GM11168 (cell line): Measurements from ENCODE around the gene TENM3.

Experiments
- in situ Hi-C: fragments of 300-500 bp; cut with MboI; formaldehyde crosslinking; loops from one replicate; pipeline ENCODE4 v1.12.0; 2022; ENCODE audit warnings: low sequenced_read_pairs; ENCODE audit not compliant: unreplicated experiment

Gene TENM3

DNA sequence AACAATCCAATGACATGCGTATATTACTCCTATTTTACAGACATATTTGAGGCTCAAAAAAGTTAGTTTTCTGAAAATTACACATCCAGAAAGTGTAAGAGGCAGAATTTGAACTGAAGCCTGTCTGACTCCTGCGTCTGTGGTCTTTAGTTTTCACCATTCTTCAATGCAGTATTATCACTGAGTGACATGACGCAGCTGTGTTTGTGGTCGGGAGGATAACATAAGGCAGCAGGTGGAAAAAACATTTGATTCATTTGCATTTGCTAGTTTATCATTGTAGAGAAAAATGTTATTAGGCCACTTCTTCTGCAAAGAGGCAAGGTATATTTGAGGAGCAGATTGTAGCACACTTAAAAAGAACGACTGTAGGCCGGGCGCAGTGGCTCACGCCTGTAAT is 186.7 kb downstream of the TENM3 start:
- in situ Hi-C loops = no loop called here

- in situ Hi-C loops = no loop called here
These were observed 189.6 kb downstream of the TENM3 start for GRCh38 chr4:182432819-182433218.

- in situ Hi-C loops = no loop called here
These were observed 191.5 kb downstream of the TENM3 start for GRCh38 chr4:182434720-182435119.

DNA sequence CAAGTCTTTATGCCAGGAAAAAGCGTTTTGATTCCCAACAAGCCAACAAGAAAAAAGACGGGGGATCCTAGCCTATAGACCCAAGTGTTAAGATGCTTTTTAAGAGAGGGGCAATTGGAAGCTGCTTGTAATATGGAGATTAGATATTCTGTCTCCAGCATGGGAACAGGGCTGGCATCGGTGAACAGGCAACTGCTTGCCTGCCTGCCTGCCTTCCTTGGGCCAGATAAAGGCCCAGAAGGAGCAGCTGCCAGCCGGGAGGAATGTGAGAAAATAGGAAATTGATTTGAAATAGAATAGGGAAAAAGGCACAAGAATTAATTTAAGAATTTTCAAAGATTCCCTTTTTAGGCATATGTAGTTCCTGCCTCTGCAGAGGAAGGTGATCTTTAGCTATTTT is 192.2 kb downstream of the TENM3 start:
- in situ Hi-C loops = no loop called here

GRCh38 chr4:182443070-182443469 is 199.9 kb downstream of the TENM3 start:
- in situ Hi-C loops = no loop called here

DNA sequence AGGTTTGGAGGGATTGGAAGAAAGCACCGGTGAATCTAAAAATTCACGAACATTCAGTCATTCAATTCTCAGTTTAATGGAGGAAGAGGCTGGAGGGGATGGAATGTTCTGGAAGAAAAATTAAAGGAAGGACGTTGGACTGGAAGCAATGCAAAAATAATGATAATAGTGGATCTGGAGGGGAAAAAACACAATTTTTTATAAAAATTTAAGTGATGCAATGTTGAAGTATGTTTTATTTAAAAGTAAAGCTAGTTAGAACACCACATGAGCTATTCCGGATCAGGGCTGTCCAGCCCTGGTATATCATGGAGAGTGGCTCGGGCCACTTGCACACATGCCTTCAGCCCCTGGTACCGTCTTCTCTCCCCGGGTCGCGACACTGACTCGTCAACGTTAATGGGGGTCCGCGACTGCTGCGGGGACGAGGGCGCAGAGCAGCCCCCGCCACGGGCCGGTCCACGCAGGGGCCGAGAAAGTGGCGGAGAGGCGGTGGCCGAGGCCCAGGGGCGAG is 204.6 kb downstream of the TENM3 start:
- in situ Hi-C loops = no loop called here

- in situ Hi-C loops = no loop called here
These were observed 205.3 kb downstream of the TENM3 start for GRCh38 chr4:182448281-182449151.

GRCh38 chr4:182449186-182449929 is 206.2 kb downstream of the TENM3 start:
- in situ Hi-C loops = no loop called here

GRCh38 chr4:182449930-182450439 is 206.8 kb downstream of the TENM3 start:
- in situ Hi-C loops = no loop called here

GRCh38 chr4:182451441-182451840 is 208.2 kb downstream of the TENM3 start:
- in situ Hi-C loops = no loop called here

GRCh38 chr4:182453830-182454229 is 210.6 kb downstream of the TENM3 start:
- in situ Hi-C loops = no loop called here

- in situ Hi-C loops = no loop called here
These were observed 211.3 kb downstream of the TENM3 start for GRCh38 chr4:182454440-182455013.

DNA sequence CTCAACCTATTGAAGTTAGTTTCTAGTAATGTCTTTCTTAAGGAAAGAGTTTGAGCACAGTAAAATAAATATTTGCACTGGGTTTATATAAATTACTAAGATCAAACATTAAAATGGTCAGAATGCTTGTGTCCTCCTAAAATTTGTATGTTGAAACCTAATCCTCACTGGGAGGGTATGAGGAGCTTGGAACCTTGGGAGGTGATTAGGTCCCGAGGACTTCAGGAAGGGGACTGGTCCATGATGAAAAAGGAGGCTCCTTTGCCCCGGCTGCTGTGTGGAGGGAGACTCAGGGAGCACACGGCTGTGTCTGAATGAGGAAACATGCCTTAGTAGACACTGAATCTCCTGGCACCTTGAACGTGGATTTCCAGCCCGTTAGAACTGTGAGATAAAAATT is 221.9 kb downstream of the TENM3 start:
- in situ Hi-C loops = no loop called here

DNA sequence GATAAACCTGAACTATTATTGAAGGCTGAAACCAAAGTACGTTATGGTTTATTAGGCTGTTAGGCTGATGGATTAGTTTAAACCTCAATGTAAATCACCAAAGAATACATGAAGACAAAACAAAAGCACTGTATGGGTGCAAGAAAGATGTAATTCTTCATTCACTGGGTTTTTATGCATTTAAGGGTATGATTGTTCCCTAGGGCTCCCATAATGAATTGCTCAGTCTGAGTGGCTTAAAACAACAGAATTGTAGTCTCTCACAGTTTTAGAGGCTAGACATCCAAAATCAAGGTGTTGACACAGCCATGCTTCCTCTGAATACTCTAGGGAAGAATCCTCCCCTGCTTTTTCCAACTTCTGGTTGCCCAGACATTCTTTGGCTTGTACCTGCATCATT is 222.8 kb downstream of the TENM3 start:
- in situ Hi-C loops = no loop called here

- in situ Hi-C loops = loop anchor here (10.0 kb wide), 1 partner anchor 335 kb away; no protein-coding TSS in a partner anchor
These were observed 227.0 kb downstream of the TENM3 start for GRCh38 chr4:182470215-182470614.

DNA sequence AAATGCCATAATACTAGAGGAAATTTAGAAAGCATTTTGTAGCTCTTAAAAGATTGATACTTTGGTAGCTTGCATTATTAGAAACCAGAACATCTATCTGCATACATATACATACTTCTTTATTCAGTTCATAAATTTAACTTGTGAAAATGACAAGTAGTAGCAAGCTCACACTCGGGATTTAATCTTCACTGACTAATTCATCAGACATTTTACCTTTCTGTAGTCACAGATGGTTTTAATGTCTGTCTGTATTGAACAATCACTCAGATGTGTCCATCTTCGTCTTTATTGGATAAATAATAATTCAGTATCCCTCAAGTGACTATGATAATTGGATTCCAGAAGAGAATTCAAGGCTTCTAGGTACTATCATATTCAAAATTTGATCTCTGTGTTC is 232.3 kb downstream of the TENM3 start:
- in situ Hi-C loops = loop anchor here (10.0 to 25.0 kb wide), 3 partner anchors 329 to 787 kb away; no protein-coding TSS in a partner anchor

GRCh38 chr4:182478475-182478874 is 235.3 kb downstream of the TENM3 start:
- in situ Hi-C loops = loop anchor here (10.0 to 25.0 kb wide), 3 partner anchors 326 to 784 kb away; no protein-coding TSS in a partner anchor

- in situ Hi-C loops = loop anchor here (25.0 kb wide), 2 partner anchors 454 to 779 kb away; no protein-coding TSS in a partner anchor
These were observed 240.5 kb downstream of the TENM3 start for GRCh38 chr4:182483685-182484084.

DNA sequence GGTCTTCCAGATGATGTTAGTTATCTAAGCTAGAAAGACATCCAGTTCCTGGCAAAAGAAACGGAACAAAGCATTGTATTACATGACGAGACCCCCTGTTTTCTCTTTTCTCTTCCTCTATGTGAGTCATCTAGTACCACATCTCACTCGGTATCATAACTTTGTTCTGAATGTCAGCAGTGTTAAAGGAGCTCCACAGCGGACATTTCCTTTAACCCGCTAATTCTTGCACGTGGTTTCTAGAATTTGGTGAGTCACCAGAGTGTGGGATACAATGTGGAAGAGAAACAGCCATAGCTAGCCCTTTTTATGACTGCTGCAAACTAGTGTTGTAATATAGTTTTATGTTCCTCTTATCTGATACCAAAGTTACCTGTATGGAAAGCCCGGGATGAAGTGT is 243.7 kb downstream of the TENM3 start:
- in situ Hi-C loops = loop anchor here (25.0 kb wide), 2 partner anchors 450 to 775 kb away; no protein-coding TSS in a partner anchor

GRCh38 chr4:182488896-182489295 is 245.7 kb downstream of the TENM3 start:
- in situ Hi-C loops = loop anchor here (25.0 kb wide), 2 partner anchors 448 to 773 kb away; no protein-coding TSS in a partner anchor
